HUDEP-2 (cell line): Measurements from ENCODE around the gene KISS1.
A peak's percentile ranks its signal among the peaks of the same experiment; 100 is the strongest.

ENCODE experiments used
- DNase-seq, 76 experiments: peaks; one replicate each; lab custom pipeline; 2025; ENCODE audit not compliant: unreplicated experiment in 76 of 76; lab: John Stamatoyannopoulos, UW

The KISS1 gene

GRCh38 chr1:204162494-204163074 is 33.7 kb downstream of the KISS1 start:
- DNase-seq: peak in 60 of 76 experiments; percentile 2 to 69 (median 40)

- no peak for DNase-seq
These were observed 34.4 kb downstream of the KISS1 start for GRCh38 chr1:204161609-204162493.

- DNase-seq: no peak
These were observed 38.3 kb downstream of the KISS1 start for GRCh38 chr1:204157962-204158361.

- DNase-seq: no peak
These were observed 40.4 kb downstream of the KISS1 start for GRCh38 chr1:204155881-204156280.

- no peak for DNase-seq
These were observed 41.6 kb downstream of the KISS1 start for GRCh38 chr1:204154568-204155255.

- DNase-seq: no peak
These were observed 42.6 kb downstream of the KISS1 start for GRCh38 chr1:204153667-204154066.

GRCh38 chr1:204152310-204153044 is 43.8 kb downstream of the KISS1 start:
- DNase-seq: no peak

GRCh38 chr1:204151552-204152309 is 44.6 kb downstream of the KISS1 start, which contains the start of gene ETNK2:
ETNK2 (minus strand) TSS chr1:204152044; CDS start chr1:204151852, 192 bp downstream.
- no peak for DNase-seq

GRCh38 chr1:204150702-204151551 is 45.4 kb downstream of the KISS1 start:
- DNase-seq: no peak

- DNase-seq: no peak
These were observed 46.4 kb downstream of the KISS1 start for GRCh38 chr1:204149635-204150565.

- no peak for DNase-seq
These were observed 47.2 kb downstream of the KISS1 start for GRCh38 chr1:204149107-204149506.

- DNase-seq: no peak
These were observed 48.6 kb downstream of the KISS1 start for GRCh38 chr1:204147406-204148383.

GRCh38 chr1:204146965-204147364 is 49.3 kb downstream of the KISS1 start:
- no peak for DNase-seq

- DNase-seq: no peak
These were observed 50.0 kb downstream of the KISS1 start for GRCh38 chr1:204146309-204146708.

GRCh38 chr1:204145033-204145504 is 51.2 kb downstream of the KISS1 start:
- no peak for DNase-seq

- DNase-seq: no peak
These were observed 52.8 kb downstream of the KISS1 start for GRCh38 chr1:204143276-204144041.
